ENCODE results near the gene MAN1A1. TPM values are rescaled to one million over a fixed set of nuclear protein-coding genes. Genes with fewer than 3 reads are reported as not detected.

MAN1A1 gene
- polyA plus RNA-seq, 3 donors, result 19.1 to 50.1 (median 37.5) TPM

- H3K27ac ChIP-seq (ENCODE audit: low read depth, low read length), result no peak overlapping the region
- WGBS, 3 donors, result 89 to 95% (median 93%) methylated on average over 4 of the region's 4 CpGs
Observed at GRCh38 chr6:119330520-119331113, 18.9 kb downstream of the MAN1A1 start.

GRCh38 chr6:119329794-119330180 is 19.8 kb downstream of the MAN1A1 start:
- no peak overlapping the region for H3K27ac ChIP-seq (ENCODE audit: low read depth, low read length)

- 69 to 94% (median 85%) methylated on average over 4 of the region's 4 CpGs for WGBS, 3 donors
- H3K27ac ChIP-seq (ENCODE audit: low read depth, low read length), result no peak overlapping the region
Observed at GRCh38 chr6:119328892-119329793, 20.4 kb downstream of the MAN1A1 start.

- 71 to 99% (median 95%) methylated on average over 2 of the region's 2 CpGs for WGBS, 3 donors
- no peak overlapping the region for H3K27ac ChIP-seq (ENCODE audit: low read depth, low read length)
Observed at GRCh38 chr6:119328254-119328653, 21.3 kb downstream of the MAN1A1 start.

GRCh38 chr6:119327810-119328209 is 21.8 kb downstream of the MAN1A1 start:
- 62 to 92% (median 90%) methylated on average over 2 of the region's 2 CpGs for WGBS, 3 donors
- no peak overlapping the region for H3K27ac ChIP-seq (ENCODE audit: low read depth, low read length)

GRCh38 chr6:119326291-119327005 is 23.1 kb downstream of the MAN1A1 start:
- no peak overlapping the region for H3K27ac ChIP-seq (ENCODE audit: low read depth, low read length)
- WGBS, 3 donors, result 90 to 93% (median 92%) methylated on average over 10 of the region's 10 CpGs

- WGBS, 3 donors, result 77 to 88% (median 81%) methylated on average over 11 of the region's 11 CpGs
- H3K27ac ChIP-seq (ENCODE audit: low read depth, low read length), result no peak overlapping the region
Observed at GRCh38 chr6:119325559-119326265, 23.8 kb downstream of the MAN1A1 start.

- H3K27ac ChIP-seq (ENCODE audit: low read depth, low read length), result no peak overlapping the region
- WGBS, 3 donors, result 49 to 87% (median 83%) methylated on average over 2 of the region's 2 CpGs
Observed at GRCh38 chr6:119324718-119325117, 24.8 kb downstream of the MAN1A1 start.

- 48 to 63% (median 57%) methylated on average over 1 of the region's 1 CpG for WGBS, 3 donors
- no peak overlapping the region for H3K27ac ChIP-seq (ENCODE audit: low read depth, low read length)
Observed at GRCh38 chr6:119323931-119324330, 25.6 kb downstream of the MAN1A1 start.

GRCh38 chr6:119323478-119323877 is 26.1 kb downstream of the MAN1A1 start:
- 95 to 99% (median 97%) methylated on average over 2 of the region's 2 CpGs for WGBS, 3 donors
- no peak overlapping the region for H3K27ac ChIP-seq (ENCODE audit: low read depth, low read length)

- WGBS, 3 donors, result 82 to 87% (median 86%) methylated on average over 5 of the region's 5 CpGs
- H3K27ac ChIP-seq (ENCODE audit: low read depth, low read length), result no peak overlapping the region
Observed at GRCh38 chr6:119322715-119323350, 26.7 kb downstream of the MAN1A1 start.

- no peak overlapping the region for H3K27ac ChIP-seq (ENCODE audit: low read depth, low read length)
- WGBS, 3 donors, result 97 to 99% (median 98%) methylated on average over 2 of the region's 2 CpGs
Observed at GRCh38 chr6:119322034-119322433, 27.5 kb downstream of the MAN1A1 start.

- H3K27ac ChIP-seq (ENCODE audit: low read depth, low read length), result no peak overlapping the region
- 80 to 94% (median 88%) methylated on average over 2 of the region's 2 CpGs for WGBS, 3 donors
Observed at GRCh38 chr6:119319694-119320093, 29.9 kb downstream of the MAN1A1 start.

- no peak overlapping the region for H3K27ac ChIP-seq (ENCODE audit: low read depth, low read length)
- 55 to 81% (median 59%) methylated on average over 1 of the region's 1 CpG for WGBS, 3 donors
Observed at GRCh38 chr6:119318730-119319129, 30.8 kb downstream of the MAN1A1 start.

GRCh38 chr6:119318176-119318575 is 31.4 kb downstream of the MAN1A1 start:
- no peak overlapping the region for H3K27ac ChIP-seq (ENCODE audit: low read depth, low read length)
- WGBS, 3 donors, result 41 to 100% (median 97%) methylated on average over 1 of the region's 1 CpG

GRCh38 chr6:119317007-119317406 is 32.6 kb downstream of the MAN1A1 start:
- no peak overlapping the region for H3K27ac ChIP-seq (ENCODE audit: low read depth, low read length)
- 98 to 99% (median 98%) methylated on average over 4 of the region's 4 CpGs for whole genome bisulfite sequencing, 3 donors

GRCh38 chr6:119314885-119315272 is 34.7 kb downstream of the MAN1A1 start:
- 48 to 76% (median 56%) methylated on average over 5 of the region's 5 CpGs for WGBS, 3 donors
- no peak overlapping the region for H3K27ac ChIP-seq (ENCODE audit: low read depth, low read length)

All from adipose tissue (tissue), 3 donors.